ENCODE results near the gene KRT77. TPM values are rescaled to one million over a fixed set of nuclear protein-coding genes. Genes with fewer than 3 reads are reported as not detected.
"Not testable (repeated sequence)": the region's sequence is repeated elsewhere in the genome, so short reads cannot be mapped to it uniquely, and the experiment has no call there.

KRT77 gene
- not detected for total RNA-seq

- Histone ChIP-seq H3K4me3 (ENCODE audit: low read length) (no peak within 1 kb of the TSS), H3K27me3 (ENCODE audit: insufficient read depth, low read length) (no peaks in the 10 kb centered on the region), H3K9me3 (ENCODE audit: low read depth, low read length) (no peaks in the 10 kb centered on the region), H3K4me1 (ENCODE audit: insufficient read depth, low read length) (no peaks in the 10 kb centered on the region)
Measured at GRCh38 chr12:52703424-52703823, at the start of gene KRT77. TSS of gene KRT77 (minus strand) at chr12:52703524. CDS start at chr12:52703434, 90 bp downstream.

- no peak overlapping the region for H3K4me3 ChIP-seq (ENCODE audit: low read length)
- H3K9me3 ChIP-seq (ENCODE audit: low read depth, low read length), result no peaks in the 10 kb centered on the region
- no peaks in the 10 kb centered on the region for H3K27me3 ChIP-seq (ENCODE audit: insufficient read depth, low read length)
- no peaks in the 10 kb centered on the region for H3K4me1 ChIP-seq (ENCODE audit: insufficient read depth, low read length)
Measured at GRCh38 chr12:52752516-52752915, 49.2 kb upstream of the KRT77 start.

- no peak overlapping the region for H3K4me3 ChIP-seq (ENCODE audit: low read length)
- no peaks in the 10 kb centered on the region for H3K27me3 ChIP-seq (ENCODE audit: insufficient read depth, low read length)
- no peaks in the 10 kb centered on the region for H3K4me1 ChIP-seq (ENCODE audit: insufficient read depth, low read length)
- no peaks in the 10 kb centered on the region for H3K9me3 ChIP-seq (ENCODE audit: low read depth, low read length)
Measured at GRCh38 chr12:52751795-52752194, 48.5 kb upstream of the KRT77 start.

- not testable (repeated sequence) for H3K27me3 ChIP-seq (ENCODE audit: insufficient read depth, low read length); H3K9me3 ChIP-seq (ENCODE audit: low read depth, low read length); H3K4me3 ChIP-seq (ENCODE audit: low read length); H3K4me1 ChIP-seq (ENCODE audit: insufficient read depth, low read length)
Measured at GRCh38 chr12:52750532-52750931, 47.2 kb upstream of the KRT77 start.

GRCh38 chr12:52749827-52750226 is 46.5 kb upstream of the KRT77 start:
- Histone ChIP-seq H3K4me3 (ENCODE audit: low read length) (no peak overlapping the region), H3K4me1 (ENCODE audit: insufficient read depth, low read length) (no peaks in the 10 kb centered on the region), H3K9me3 (ENCODE audit: low read depth, low read length) (no peaks in the 10 kb centered on the region), H3K27me3 (ENCODE audit: insufficient read depth, low read length) (no peaks in the 10 kb centered on the region)

- Histone ChIP-seq H3K9me3 (ENCODE audit: low read depth, low read length) (no peaks in the 10 kb centered on the region), H3K4me3 (ENCODE audit: low read length) (no peak overlapping the region), H3K27me3 (ENCODE audit: insufficient read depth, low read length) (no peaks in the 10 kb centered on the region), H3K4me1 (ENCODE audit: insufficient read depth, low read length) (no peaks in the 10 kb centered on the region)
Measured at GRCh38 chr12:52748578-52748977, 45.3 kb upstream of the KRT77 start.

- Histone ChIP-seq H3K4me1 (ENCODE audit: insufficient read depth, low read length) (no peaks in the 10 kb centered on the region), H3K4me3 (ENCODE audit: low read length) (no peak overlapping the region), H3K9me3 (ENCODE audit: low read depth, low read length) (no peaks in the 10 kb centered on the region), H3K27me3 (ENCODE audit: insufficient read depth, low read length) (no peaks in the 10 kb centered on the region)
Measured at GRCh38 chr12:52745554-52745953, 42.2 kb upstream of the KRT77 start.

- no peaks in the 10 kb centered on the region for H3K9me3 ChIP-seq (ENCODE audit: low read depth, low read length)
- H3K4me1 ChIP-seq (ENCODE audit: insufficient read depth, low read length), result no peaks in the 10 kb centered on the region
- no peak overlapping the region for H3K4me3 ChIP-seq (ENCODE audit: low read length)
- H3K27me3 ChIP-seq (ENCODE audit: insufficient read depth, low read length), result no peaks in the 10 kb centered on the region
Measured at GRCh38 chr12:52744493-52745156, 41.3 kb upstream of the KRT77 start.

- Histone ChIP-seq H3K4me3 (ENCODE audit: low read length) (no peak overlapping the region), H3K4me1 (ENCODE audit: insufficient read depth, low read length) (no peaks in the 10 kb centered on the region), H3K27me3 (ENCODE audit: insufficient read depth, low read length) (no peaks in the 10 kb centered on the region), H3K9me3 (ENCODE audit: low read depth, low read length) (no peaks in the 10 kb centered on the region)
Measured at GRCh38 chr12:52742822-52743457, 39.6 kb upstream of the KRT77 start.

GRCh38 chr12:52742196-52742580 is 38.9 kb upstream of the KRT77 start:
- no peaks in the 10 kb centered on the region for H3K27me3 ChIP-seq (ENCODE audit: insufficient read depth, low read length)
- no peaks in the 10 kb centered on the region for H3K9me3 ChIP-seq (ENCODE audit: low read depth, low read length)
- H3K4me1 ChIP-seq (ENCODE audit: insufficient read depth, low read length), result no peaks in the 10 kb centered on the region
- H3K4me3 ChIP-seq (ENCODE audit: low read length), result no peak overlapping the region

- H3K4me3 ChIP-seq (ENCODE audit: low read length), result no peak overlapping the region
- no peaks in the 10 kb centered on the region for H3K27me3 ChIP-seq (ENCODE audit: insufficient read depth, low read length)
- H3K4me1 ChIP-seq (ENCODE audit: insufficient read depth, low read length), result no peaks in the 10 kb centered on the region
- no peaks in the 10 kb centered on the region for H3K9me3 ChIP-seq (ENCODE audit: low read depth, low read length)
Measured at GRCh38 chr12:52741375-52742195, 38.3 kb upstream of the KRT77 start.

- H3K27me3 ChIP-seq (ENCODE audit: insufficient read depth, low read length), result no peaks in the 10 kb centered on the region
- no peaks in the 10 kb centered on the region for H3K9me3 ChIP-seq (ENCODE audit: low read depth, low read length)
- H3K4me1 ChIP-seq (ENCODE audit: insufficient read depth, low read length), result no peaks in the 10 kb centered on the region
- H3K4me3 ChIP-seq (ENCODE audit: low read length), result no peak overlapping the region
Measured at GRCh38 chr12:52740584-52740983, 37.3 kb upstream of the KRT77 start.

GRCh38 chr12:52739963-52740362 is 36.6 kb upstream of the KRT77 start:
- Histone ChIP-seq H3K27me3 (ENCODE audit: insufficient read depth, low read length) (no peaks in the 10 kb centered on the region), H3K4me3 (ENCODE audit: low read length) (no peak overlapping the region), H3K4me1 (ENCODE audit: insufficient read depth, low read length) (no peaks in the 10 kb centered on the region), H3K9me3 (ENCODE audit: low read depth, low read length) (no peaks in the 10 kb centered on the region)

- H3K27me3 ChIP-seq (ENCODE audit: insufficient read depth, low read length), result no peaks in the 10 kb centered on the region
- H3K4me3 ChIP-seq (ENCODE audit: low read length), result no peak overlapping the region
- no peaks in the 10 kb centered on the region for H3K9me3 ChIP-seq (ENCODE audit: low read depth, low read length)
- no peaks in the 10 kb centered on the region for H3K4me1 ChIP-seq (ENCODE audit: insufficient read depth, low read length)
Measured at GRCh38 chr12:52735816-52736632, 32.7 kb upstream of the KRT77 start.

GRCh38 chr12:52735106-52735505 is 31.8 kb upstream of the KRT77 start:
- no peak overlapping the region for H3K4me3 ChIP-seq (ENCODE audit: low read length)
- no peaks in the 10 kb centered on the region for H3K9me3 ChIP-seq (ENCODE audit: low read depth, low read length)
- no peaks in the 10 kb centered on the region for H3K4me1 ChIP-seq (ENCODE audit: insufficient read depth, low read length)
- no peaks in the 10 kb centered on the region for H3K27me3 ChIP-seq (ENCODE audit: insufficient read depth, low read length)

All from mononuclear cell (primary cell).